Sciatic nerve (tissue), 2 donors: ENCODE results near the gene GAS5. TPM values are rescaled to one million over a fixed set of nuclear protein-coding genes. Genes with fewer than 3 reads are reported as not detected.
"Not testable (repeated sequence)": the region's sequence is repeated elsewhere in the genome, so short reads cannot be mapped to it uniquely, and the experiment has no call there.

Experiments
- ATAC-seq: fragments of 200-7000 bp; cut with Tn5 transposase; one replicate; pipeline ENCODE4 v1.9.1; 2020; ENCODE audit warnings: mild to moderate bottlenecking, moderate library complexity
- DNase-seq: peaks from one replicate; pipeline ENCODE4 v3.0.0-alpha.2; 2020; ENCODE audit warnings: low spot score
- intact Hi-C: fragments of 100-400 bp; cut with DNase I; formaldehyde crosslinking; loops from one replicate; pipeline ENCODE4 v1.14.2; 2022
- total RNA-seq: library from RNA; stranded (reverse); fragmentation: NEBNext Ultra II Directional; extraction: Animal tissue kit (Norgen Biotek cat#: 25700); gene quantifications from one replicate; pipeline ENCODE4 v1.2.1, GENCODE V29; 2021
- donor health status: DM: no; HTN: no; CAD: no.
- donor health status: DM: no; HTN: no; CAD: no.

Gene GAS5
- total RNA-seq, 1 donor from 2014 or later, result 340 TPM

- no peak for ATAC-seq
- intact Hi-C loops, result no loop called here
Observed at GRCh38 chr1:173871091-173871490, 3.3 kb upstream of the GAS5 start.

GRCh38 chr1:173870252-173871075, 2.7 kb upstream of the GAS5 start:
- ATAC-seq, result no peak
- intact Hi-C loops, result no loop called here
- no peak for DNase-seq

More at GRCh38 chr1:173871091-173871490, 3.3 kb upstream of the GAS5 start:
- DNase-seq, result no peak

GRCh38 chr1:173869021-173869359, 1.2 kb upstream of the GAS5 start:
- intact Hi-C loops, result no loop called here
- ATAC-seq (no peak), DNase-seq (no peak)

- intact Hi-C loops, result no loop called here
- DNase-seq, result peak; percentile 91
- ATAC-seq, result peak; percentile 69
Observed at GRCh38 chr1:173868266-173869020, 654 bp upstream of the GAS5 start, which contains the start of gene ZBTB37. Gene ZBTB37, plus strand, starts transcription at chr1:173868380. Its CDS starts 1,846 bp downstream, at chr1:173870226.

GRCh38 chr1:173867141-173867752, 542 bp downstream of the GAS5 start:
- intact Hi-C loops, result no loop called here
- ATAC-seq, result peak; percentile 21
- DNase-seq, result no peak

- intact Hi-C loops, result no loop called here
- ATAC-seq (no peak), DNase-seq (no peak)
Observed at GRCh38 chr1:173866413-173867115, 1.2 kb downstream of the GAS5 start.

- intact Hi-C loops, result no loop called here
- ATAC-seq, result no peak
- DNase-seq, result no peak
Observed at GRCh38 chr1:173865468-173866164, 2.2 kb downstream of the GAS5 start.

- ATAC-seq (no peak), DNase-seq (no peak)
- intact Hi-C loops, result no loop called here
Observed at GRCh38 chr1:173864179-173864867, 3.5 kb downstream of the GAS5 start.

- DNase-seq (no peak), ATAC-seq (no peak)
- intact Hi-C loops, result no loop called here
Observed at GRCh38 chr1:173863224-173864161, 4.3 kb downstream of the GAS5 start.

GRCh38 chr1:173862769-173863223, 5.0 kb downstream of the GAS5 start:
- intact Hi-C loops, result no loop called here
- ATAC-seq, result no peak
- no peak for DNase-seq

- DNase-seq, intact Hi-C loops, ATAC-seq: not testable (repeated sequence)
Observed at GRCh38 chr1:173862146-173862768, 5.5 kb downstream of the GAS5 start.

- no peak for ATAC-seq
- DNase-seq, result no peak
- intact Hi-C loops, result no loop called here
Observed at GRCh38 chr1:173861731-173862145, 6.1 kb downstream of the GAS5 start.

GRCh38 chr1:173860065-173860464, 7.7 kb downstream of the GAS5 start:
- no peak for ATAC-seq

GRCh38 chr1:173859547-173859946, 8.2 kb downstream of the GAS5 start:
- intact Hi-C loops, DNase-seq, ATAC-seq: not testable (repeated sequence)

More at GRCh38 chr1:173860065-173860464, 7.7 kb downstream of the GAS5 start:
- intact Hi-C loops, result no loop called here
- DNase-seq, result no peak

GRCh38 chr1:173857363-173857917, 10.3 kb downstream of the GAS5 start:
- intact Hi-C loops, result no loop called here
- ATAC-seq, result no peak

GRCh38 chr1:173856903-173857302, 10.9 kb downstream of the GAS5 start:
- ATAC-seq (no peak), DNase-seq (no peak)
- intact Hi-C loops, result no loop called here

More at GRCh38 chr1:173857363-173857917, 10.3 kb downstream of the GAS5 start:
- DNase-seq, result no peak
